GM18951 (cell line): ENCODE measurements around the gene KRTAP10-3.
"Not testable (repeated sequence)": the region's sequence is repeated elsewhere in the genome, so short reads cannot be mapped to it uniquely, and the experiment has no call there.

ENCODE experiments used
- POLR2A ChIP-seq: IDR thresholded peaks from 4 replicates; pipeline ENCODE4 v1.6.1; 2011; ENCODE audit warnings: mild to moderate bottlenecking; ENCODE audit not compliant: insufficient read length, insufficient read depth; ENCODE audit errors: extremely low read depth
- in situ Hi-C: fragments of 300-500 bp; cut with MboI; formaldehyde crosslinking; loops from one replicate; pipeline ENCODE4 v1.12.0; 2022; ENCODE audit warnings: low sequenced_read_pairs, mixed read lengths, inconsistent platforms; ENCODE audit not compliant: unreplicated experiment

Gene KRTAP10-3

GRCh38 chr21:44581158-44581557, 22.6 kb upstream of the KRTAP10-3 start:
- TF ChIP-seq POLR2A: no peak
- in situ Hi-C loops: no loop called here

GRCh38 chr21:44580231-44580821, 21.7 kb upstream of the KRTAP10-3 start, which contains the start of gene KRTAP10-5:
TSS of gene KRTAP10-5 (minus strand) at chr21:44580604. CDS start at chr21:44580578, 26 bp downstream.
- in situ Hi-C loops: not testable (repeated sequence)

- in situ Hi-C loops: no loop called here
- no peak for TF ChIP-seq POLR2A
These were observed 21.2 kb upstream of the KRTAP10-3 start for GRCh38 chr21:44579833-44580144.

GRCh38 chr21:44579056-44579832, 20.6 kb upstream of the KRTAP10-3 start:
- no peak for TF ChIP-seq POLR2A
- in situ Hi-C loops: no loop called here

GRCh38 chr21:44578371-44579055, 19.9 kb upstream of the KRTAP10-3 start:
- TF ChIP-seq POLR2A: no peak
- in situ Hi-C loops: no loop called here

- TF ChIP-seq POLR2A: no peak
- in situ Hi-C loops: no loop called here
These were observed 17.4 kb upstream of the KRTAP10-3 start for GRCh38 chr21:44576025-44576420.

- in situ Hi-C loops: no loop called here
- no peak for TF ChIP-seq POLR2A
These were observed 16.9 kb upstream of the KRTAP10-3 start for GRCh38 chr21:44575307-44576024.

GRCh38 chr21:44574457-44575306, 16.1 kb upstream of the KRTAP10-3 start:
- in situ Hi-C loops: no loop called here
- no peak for TF ChIP-seq POLR2A

- in situ Hi-C loops: not testable (repeated sequence)
These were observed 15.2 kb upstream of the KRTAP10-3 start, which contains the start of gene KRTAP10-4 for GRCh38 chr21:44573630-44574456. TSS of gene KRTAP10-4 (plus strand) at chr21:44573729. CDS start at chr21:44573759, 30 bp downstream.

GRCh38 chr21:44572959-44573583, 14.5 kb upstream of the KRTAP10-3 start:
- no peak for TF ChIP-seq POLR2A

GRCh38 chr21:44571844-44572782, 13.5 kb upstream of the KRTAP10-3 start:
- no peak for TF ChIP-seq POLR2A
- in situ Hi-C loops: no loop called here

More at GRCh38 chr21:44572959-44573583, 14.5 kb upstream of the KRTAP10-3 start:
- in situ Hi-C loops: no loop called here
